ENCODE data around the gene ESYT2. TPM values are rescaled to one million over a fixed set of nuclear protein-coding genes. Genes with fewer than 3 reads are reported as not detected.
"Not testable (repeated sequence)": the region's sequence is repeated elsewhere in the genome, so short reads cannot be mapped to it uniquely, and the experiment has no call there.

The ESYT2 gene
- total and polyA plus RNA-seq, 4 donors = 30.6 to 172 (median 108) TPM

DNA sequence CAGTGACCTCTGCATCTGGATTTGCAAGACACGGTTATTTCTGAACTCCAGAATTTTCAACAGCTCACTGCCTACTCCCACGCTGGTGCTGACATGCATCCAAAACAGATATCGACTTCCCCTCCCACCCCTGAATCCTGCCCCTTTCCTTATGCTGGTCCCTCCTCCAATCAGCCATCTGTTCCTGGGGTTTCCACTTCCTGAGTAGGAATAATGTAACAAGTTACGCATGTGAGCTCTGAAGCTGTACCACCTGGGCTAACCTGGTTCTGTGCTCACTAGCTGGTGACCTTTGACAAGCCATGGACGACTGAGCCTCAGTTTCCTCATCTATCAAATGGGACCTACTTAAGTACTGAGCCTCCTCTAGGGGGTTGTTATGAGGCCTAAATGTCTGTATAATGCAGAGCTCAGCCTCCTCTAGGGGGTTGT is 123.0 kb downstream of the ESYT2 start:
- intact Hi-C loops (cut with DNase I) = no loop called here
- no peak overlapping the region for H3K27ac ChIP-seq (ENCODE audit: low read depth in 1 of 2, low read length in 2 of 2)
- no peak for ATAC-seq (ENCODE audit: low FRiP score)

DNA sequence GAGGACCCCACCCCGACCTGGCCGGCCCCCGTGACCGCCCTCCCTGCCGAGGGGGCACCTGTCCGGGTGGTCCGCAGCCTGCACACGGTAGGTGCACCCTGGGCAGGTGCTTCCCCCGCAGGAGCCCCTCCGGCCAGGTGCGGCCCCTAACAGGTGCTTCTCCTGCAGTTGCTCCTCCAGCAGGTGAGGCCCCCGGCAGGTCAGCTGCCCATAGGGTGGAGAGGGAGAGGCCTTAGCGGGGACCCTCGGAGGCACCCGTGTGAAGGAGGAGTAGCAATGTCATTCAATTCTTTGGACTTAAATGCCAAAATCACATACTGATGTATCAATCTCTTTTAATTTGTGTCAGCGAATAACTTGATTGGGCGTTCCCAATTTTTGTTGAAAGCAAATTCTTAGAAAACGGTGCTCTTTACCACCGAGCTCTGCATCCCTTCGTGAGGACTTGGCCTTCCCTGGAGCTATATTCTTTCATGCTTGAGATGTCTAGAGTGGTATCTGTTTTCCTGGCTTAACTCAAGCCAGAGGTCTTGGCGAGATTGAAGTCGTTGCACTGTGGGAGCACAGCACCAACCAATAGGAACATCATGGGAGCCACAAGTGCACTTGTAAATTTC is 124.0 kb downstream of the ESYT2 start:
- Histone ChIP-seq H3K27me3 (ENCODE audit: control insufficient read depth in 1 of 2, insufficient read depth in 2 of 2, low read length in 1 of 2) (no peaks in the 10 kb centered on the region), H3K9me3 (ENCODE audit: control insufficient read depth, low read length) (no peaks in the 10 kb centered on the region), H3K4me3 (ENCODE audit: low read length in 2 of 2) (peak overlapping the region; percentile 51 to 78), H3K4me1 (ENCODE audit: control insufficient read depth in 1 of 2, insufficient read depth in 2 of 2, low read length in 2 of 2) (no peaks in the 10 kb centered on the region), H3K36me3 (ENCODE audit: control insufficient read depth in 1 of 2, insufficient read depth in 2 of 2, low read length in 1 of 2) (no peaks in the 10 kb centered on the region), H3K27ac (ENCODE audit: low read depth in 1 of 2, low read length in 2 of 2) (peak overlapping the region in 1 of 2 donors; percentile 11)
- DNase-seq (no peak), ATAC-seq (ENCODE audit: low FRiP score) (no peak)
- intact Hi-C loops (cut with DNase I) = no loop called here
- WGBS, 2 donors = 4 to 6% methylated on average over 21 to 22 of the region's 22 CpGs

More for the DNA sequence above, 123.0 kb downstream of the ESYT2 start:
- no peak overlapping the region for H3K4me3 ChIP-seq (ENCODE audit: low read length in 2 of 2)
- H3K9me3 ChIP-seq (ENCODE audit: control insufficient read depth, low read length) = no peaks in the 10 kb centered on the region
- no peaks in the 10 kb centered on the region for H3K27me3 ChIP-seq (ENCODE audit: control insufficient read depth in 1 of 2, insufficient read depth in 2 of 2, low read length in 1 of 2)
- no peaks in the 10 kb centered on the region for H3K36me3 ChIP-seq (ENCODE audit: control insufficient read depth in 1 of 2, insufficient read depth in 2 of 2, low read length in 1 of 2)
- WGBS, 2 donors = 56 to 73% methylated on average over 5 of the region's 5 CpGs
- DNase-seq = no peak
- no peaks in the 10 kb centered on the region for H3K4me1 ChIP-seq (ENCODE audit: control insufficient read depth in 1 of 2, insufficient read depth in 2 of 2, low read length in 2 of 2)

DNA sequence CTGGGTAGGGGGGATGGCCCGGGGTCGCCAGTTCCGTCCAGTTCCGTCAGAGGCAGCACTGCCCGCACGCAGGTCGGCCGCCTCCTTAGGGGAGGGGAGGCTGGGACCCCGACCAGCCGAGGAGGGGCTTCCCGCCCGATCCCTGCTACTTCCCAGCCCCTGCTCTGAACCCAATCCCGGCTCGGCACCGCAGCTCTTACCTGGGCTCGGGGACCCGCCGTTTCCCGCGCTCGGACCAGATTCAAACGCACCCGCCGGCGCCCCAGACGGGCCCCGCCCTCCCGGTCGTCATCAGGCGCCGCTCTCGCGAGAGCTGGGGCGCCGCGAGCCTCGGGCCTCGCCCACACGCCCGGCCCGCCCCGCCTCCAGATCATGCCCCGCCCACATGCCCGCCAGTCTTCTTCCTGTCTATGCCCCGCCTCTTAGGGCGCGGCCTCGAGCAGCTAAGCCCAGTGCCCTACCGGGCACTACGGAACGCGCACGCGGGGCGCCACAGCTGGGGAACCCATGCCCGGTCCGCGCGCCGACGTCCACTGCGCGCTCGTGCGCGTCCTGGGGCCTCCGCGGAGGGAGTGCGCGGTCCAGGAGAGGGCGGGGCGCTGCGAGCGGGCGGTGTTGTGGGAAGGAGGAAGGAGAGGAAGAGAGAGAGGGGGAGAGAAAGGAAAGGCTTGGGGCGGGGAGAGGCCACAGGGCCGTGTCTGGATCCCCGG is 124.6 kb downstream of the ESYT2 start, which contains the start of gene NCAPG2:
Gene NCAPG2, minus strand, starts transcription at position 281 of the 710 bp plus-strand sequence. CDS start 2,905 bp downstream, outside the sequence.
- WGBS, 2 donors = 0% methylated on average over 64 to 78 of the region's 78 CpGs
- Histone ChIP-seq H3K4me3 (ENCODE audit: low read length in 2 of 2) (peak within 1 kb of the TSS; percentile 51 to 78), H3K36me3 (ENCODE audit: control insufficient read depth in 1 of 2, insufficient read depth in 2 of 2, low read length in 1 of 2) (no peaks in the 10 kb centered on the region), H3K4me1 (ENCODE audit: control insufficient read depth in 1 of 2, insufficient read depth in 2 of 2, low read length in 2 of 2) (no peaks in the 10 kb centered on the region), H3K9me3 (ENCODE audit: control insufficient read depth, low read length) (no peaks in the 10 kb centered on the region), H3K27me3 (ENCODE audit: control insufficient read depth in 1 of 2, insufficient read depth in 2 of 2, low read length in 1 of 2) (no peaks in the 10 kb centered on the region), H3K27ac (ENCODE audit: low read depth in 1 of 2, low read length in 2 of 2) (peak within 1 kb of the TSS in 1 of 2 donors; percentile 11)
- intact Hi-C loops (cut with DNase I) = loop anchor here in 1 of 2 donors (1.0 kb wide), 1 partner anchor 125 kb away; the partner anchor contains the start of gene ESYT2
- ATAC-seq (ENCODE audit: low FRiP score) = peak; percentile 100
- peak; percentile 99 to 100 for DNase-seq

DNA sequence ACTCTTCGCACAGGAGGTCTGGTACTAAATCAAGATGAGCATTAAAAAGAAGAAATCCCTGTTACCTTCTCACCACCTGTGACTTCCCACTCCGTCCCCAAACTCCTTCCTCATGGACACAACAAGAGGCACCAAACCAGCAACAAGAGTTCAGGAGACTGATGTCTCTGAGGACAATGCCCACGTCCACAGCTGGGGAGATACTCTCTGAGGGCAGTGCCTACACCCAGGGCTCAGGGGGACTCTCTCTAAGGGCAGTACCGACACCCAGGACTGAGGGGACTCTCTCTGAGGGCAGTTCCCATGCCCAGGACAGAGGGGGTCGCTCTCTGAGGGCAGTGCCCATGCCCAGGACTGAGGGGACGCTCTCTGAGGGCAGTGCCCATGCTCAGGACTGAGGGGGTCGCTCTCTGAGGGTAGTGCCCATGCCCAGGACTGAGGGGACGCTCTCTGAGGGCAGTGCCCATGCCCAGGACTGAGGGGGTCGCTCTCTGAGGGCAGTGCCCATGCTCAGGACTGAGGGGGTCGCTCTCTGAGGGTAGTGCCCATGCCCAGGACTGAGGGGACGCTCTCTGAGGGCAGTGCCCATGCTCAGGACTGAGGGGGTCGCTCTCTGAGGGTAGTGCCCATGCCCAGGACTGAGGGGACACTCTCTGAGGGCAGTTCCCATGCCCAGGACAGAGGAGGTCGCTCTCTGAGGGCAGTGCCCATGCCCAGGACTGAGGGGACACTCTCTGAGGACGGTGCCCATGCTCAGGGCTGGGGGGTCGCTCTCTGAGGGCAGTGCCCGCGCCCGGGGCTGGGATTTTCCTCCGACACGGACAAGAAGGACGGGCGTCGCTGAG is 125.4 kb downstream of the ESYT2 start:
- peak overlapping the region; percentile 13 to 60 for H3K4me3 ChIP-seq (ENCODE audit: low read length in 2 of 2)
- not testable (repeated sequence) for H3K27me3 ChIP-seq (ENCODE audit: control insufficient read depth in 1 of 2, insufficient read depth in 2 of 2, low read length in 1 of 2); DNase-seq; H3K36me3 ChIP-seq (ENCODE audit: control insufficient read depth in 1 of 2, insufficient read depth in 2 of 2, low read length in 1 of 2); H3K4me1 ChIP-seq (ENCODE audit: control insufficient read depth in 1 of 2, insufficient read depth in 2 of 2, low read length in 2 of 2); ATAC-seq (ENCODE audit: low FRiP score); H3K9me3 ChIP-seq (ENCODE audit: control insufficient read depth, low read length); H3K27ac ChIP-seq (ENCODE audit: low read depth in 1 of 2, low read length in 2 of 2)
- 17 to 18% methylated on average over 18 to 23 of the region's 23 CpGs for WGBS, 2 donors
- intact Hi-C loops (cut with DNase I) = loop anchor here in 1 of 2 donors (1.0 kb wide), 1 partner anchor 125 kb away; the partner anchor contains the start of gene ESYT2

DNA sequence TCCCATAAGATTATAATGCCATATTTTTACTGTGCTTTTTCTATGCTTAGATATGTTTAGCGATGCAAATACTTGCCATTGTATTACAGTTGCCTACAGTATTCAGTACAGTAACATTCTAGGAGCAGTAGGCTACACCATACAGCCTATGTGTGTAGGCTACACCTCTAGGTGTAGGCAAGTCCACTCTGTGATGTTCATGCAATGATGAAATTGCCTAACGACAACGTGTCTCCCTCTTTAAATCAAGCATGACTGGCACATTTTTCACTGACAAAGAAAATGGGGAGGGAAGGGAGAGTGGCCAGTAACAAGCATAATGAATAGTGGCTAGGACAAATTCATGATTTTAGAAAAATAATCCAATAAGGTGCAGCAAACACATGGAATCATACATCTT is 126.4 kb downstream of the ESYT2 start:
- no peaks in the 10 kb centered on the region for H3K4me1 ChIP-seq (ENCODE audit: control insufficient read depth in 1 of 2, insufficient read depth in 2 of 2, low read length in 2 of 2)
- no peak for DNase-seq
- H3K27me3 ChIP-seq (ENCODE audit: control insufficient read depth in 1 of 2, insufficient read depth in 2 of 2, low read length in 1 of 2) = no peaks in the 10 kb centered on the region
- no peak overlapping the region for H3K4me3 ChIP-seq (ENCODE audit: low read length in 2 of 2)
- H3K36me3 ChIP-seq (ENCODE audit: control insufficient read depth in 1 of 2, insufficient read depth in 2 of 2, low read length in 1 of 2) = no peaks in the 10 kb centered on the region
- 41 to 48% methylated on average over 3 of the region's 3 CpGs for WGBS, 2 donors
- intact Hi-C loops (cut with DNase I) = no loop called here
- H3K9me3 ChIP-seq (ENCODE audit: control insufficient read depth, low read length) = no peaks in the 10 kb centered on the region
- no peak overlapping the region for H3K27ac ChIP-seq (ENCODE audit: low read depth in 1 of 2, low read length in 2 of 2)
- no peak for ATAC-seq (ENCODE audit: low FRiP score)

DNA sequence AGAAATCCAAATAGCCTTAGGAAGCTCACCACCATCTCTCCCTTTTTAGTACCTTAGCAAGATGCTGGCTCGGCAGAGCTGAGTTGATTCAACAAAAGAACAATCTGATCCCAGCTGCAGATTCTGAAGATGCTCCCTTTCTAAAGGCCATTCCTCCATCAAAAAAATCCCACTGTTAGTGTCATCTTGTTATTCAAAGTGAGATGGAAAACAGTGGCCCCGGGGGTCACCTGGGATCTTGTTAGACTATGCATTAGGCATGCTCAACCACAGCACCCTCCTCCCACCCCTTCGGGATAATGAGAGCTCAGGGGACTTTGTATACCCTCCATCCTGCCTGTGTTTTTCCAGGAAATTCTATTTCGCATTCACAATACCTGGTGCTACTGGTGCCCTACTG is 127.1 kb downstream of the ESYT2 start:
- ATAC-seq (ENCODE audit: low FRiP score) = no peak
- Histone ChIP-seq H3K9me3 (ENCODE audit: control insufficient read depth, low read length) (no peaks in the 10 kb centered on the region), H3K36me3 (ENCODE audit: control insufficient read depth in 1 of 2, insufficient read depth in 2 of 2, low read length in 1 of 2) (no peaks in the 10 kb centered on the region), H3K27ac (ENCODE audit: low read depth in 1 of 2, low read length in 2 of 2) (no peak overlapping the region), H3K4me1 (ENCODE audit: control insufficient read depth in 1 of 2, insufficient read depth in 2 of 2, low read length in 2 of 2) (no peaks in the 10 kb centered on the region), H3K4me3 (ENCODE audit: low read length in 2 of 2) (no peak overlapping the region), H3K27me3 (ENCODE audit: control insufficient read depth in 1 of 2, insufficient read depth in 2 of 2, low read length in 1 of 2) (no peaks in the 10 kb centered on the region)
- intact Hi-C loops (cut with DNase I) = no loop called here
- DNase-seq = no peak
- 41 to 43% methylated on average over 4 of the region's 4 CpGs for whole genome bisulfite sequencing, 2 donors

DNA sequence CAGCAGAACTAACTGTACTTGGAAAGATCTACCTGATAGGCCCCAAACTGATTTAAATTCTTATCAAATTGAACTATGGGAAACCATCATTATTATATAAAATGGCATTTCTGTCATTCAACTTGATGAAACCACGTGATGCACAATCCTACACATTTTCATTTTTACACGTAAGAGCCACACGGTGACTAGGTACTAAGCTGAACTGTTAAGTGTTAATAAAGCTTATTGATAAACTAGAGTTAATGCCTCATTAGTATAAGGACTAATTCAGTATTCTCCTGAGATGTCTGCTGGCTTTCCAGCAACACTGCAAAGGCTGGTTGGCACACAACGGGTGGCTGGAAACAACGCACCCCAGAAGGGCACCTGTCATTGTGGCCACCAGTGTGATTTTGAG is 129.3 kb downstream of the ESYT2 start:
- Histone ChIP-seq H3K27ac (ENCODE audit: low read depth in 1 of 2, low read length in 2 of 2) (no peak overlapping the region), H3K4me3 (ENCODE audit: low read length in 2 of 2) (no peak overlapping the region), H3K9me3 (ENCODE audit: control insufficient read depth, low read length) (no peaks in the 10 kb centered on the region), H3K36me3 (ENCODE audit: control insufficient read depth in 1 of 2, insufficient read depth in 2 of 2, low read length in 1 of 2) (no peaks in the 10 kb centered on the region), H3K27me3 (ENCODE audit: control insufficient read depth in 1 of 2, insufficient read depth in 2 of 2, low read length in 1 of 2) (no peaks in the 10 kb centered on the region), H3K4me1 (ENCODE audit: control insufficient read depth in 1 of 2, insufficient read depth in 2 of 2, low read length in 2 of 2) (peaks cover 0 to 3% of the 10 kb centered on the region in 2 donors)
- ATAC-seq (ENCODE audit: low FRiP score) (no peak), DNase-seq (no peak)
- intact Hi-C loops (cut with DNase I) = no loop called here
- 92 to 93% methylated on average over 5 of the region's 5 CpGs for WGBS, 2 donors

DNA sequence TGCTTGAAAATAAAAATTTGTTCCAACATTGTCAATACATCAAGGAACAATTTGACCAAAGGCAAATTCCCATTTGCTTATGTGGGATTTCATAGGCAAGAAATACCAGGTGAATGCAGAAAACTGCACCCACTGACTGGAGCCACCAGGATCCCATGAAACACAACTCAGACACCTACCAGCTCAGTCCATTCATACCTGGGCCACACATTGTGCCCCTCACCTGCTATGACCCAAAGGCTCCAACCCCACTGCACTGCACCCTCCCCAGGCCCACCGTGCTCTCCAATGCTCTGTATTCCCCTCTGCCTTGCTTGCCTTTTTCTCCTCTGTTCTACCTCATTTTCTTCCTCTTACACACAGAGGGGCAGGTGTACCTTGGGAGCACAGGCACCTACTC is 130.0 kb downstream of the ESYT2 start:
- Histone ChIP-seq H3K4me1 (ENCODE audit: control insufficient read depth in 1 of 2, insufficient read depth in 2 of 2, low read length in 2 of 2) (peaks cover 0 to 3% of the 10 kb centered on the region in 2 donors), H3K36me3 (ENCODE audit: control insufficient read depth in 1 of 2, insufficient read depth in 2 of 2, low read length in 1 of 2) (no peaks in the 10 kb centered on the region), H3K27me3 (ENCODE audit: control insufficient read depth in 1 of 2, insufficient read depth in 2 of 2, low read length in 1 of 2) (no peaks in the 10 kb centered on the region), H3K9me3 (ENCODE audit: control insufficient read depth, low read length) (no peaks in the 10 kb centered on the region), H3K27ac (ENCODE audit: low read depth in 1 of 2, low read length in 2 of 2) (no peak overlapping the region), H3K4me3 (ENCODE audit: low read length in 2 of 2) (no peak overlapping the region)
- WGBS, 2 donors = 0 to 2% methylated on average over 1 of the region's 1 CpG
- ATAC-seq (ENCODE audit: low FRiP score) (no peak), DNase-seq (no peak)
- intact Hi-C loops (cut with DNase I) = no loop called here

Data from aorta (tissue), 5 donors.